LoVo (cell line): ENCODE data around the gene CLCN6.
A peak's percentile ranks its signal among the peaks of the same experiment; 100 is the strongest.

Experiments
- DNase-seq: peaks from one replicate; pipeline ENCODE4 v3.0.0-alpha.2; 2016; ENCODE audit warnings: low spot score

Gene CLCN6

GRCh38 chr1:11855430-11855829 is 49.4 kb downstream of the CLCN6 start:
- DNase-seq = no peak

- no peak for DNase-seq
Observed at GRCh38 chr1:11856698-11857097, 50.7 kb downstream of the CLCN6 start.

GRCh38 chr1:11857164-11857851 is 51.3 kb downstream of the CLCN6 start:
- no peak for DNase-seq

- DNase-seq = no peak
Observed at GRCh38 chr1:11858158-11858557, 52.2 kb downstream of the CLCN6 start.

- DNase-seq = no peak
Observed at GRCh38 chr1:11858613-11858967, 52.6 kb downstream of the CLCN6 start, which contains the start of gene NPPB. Gene NPPB (minus strand): TSS chr1:11858945. CDS start chr1:11858833, 112 bp downstream.

DNA sequence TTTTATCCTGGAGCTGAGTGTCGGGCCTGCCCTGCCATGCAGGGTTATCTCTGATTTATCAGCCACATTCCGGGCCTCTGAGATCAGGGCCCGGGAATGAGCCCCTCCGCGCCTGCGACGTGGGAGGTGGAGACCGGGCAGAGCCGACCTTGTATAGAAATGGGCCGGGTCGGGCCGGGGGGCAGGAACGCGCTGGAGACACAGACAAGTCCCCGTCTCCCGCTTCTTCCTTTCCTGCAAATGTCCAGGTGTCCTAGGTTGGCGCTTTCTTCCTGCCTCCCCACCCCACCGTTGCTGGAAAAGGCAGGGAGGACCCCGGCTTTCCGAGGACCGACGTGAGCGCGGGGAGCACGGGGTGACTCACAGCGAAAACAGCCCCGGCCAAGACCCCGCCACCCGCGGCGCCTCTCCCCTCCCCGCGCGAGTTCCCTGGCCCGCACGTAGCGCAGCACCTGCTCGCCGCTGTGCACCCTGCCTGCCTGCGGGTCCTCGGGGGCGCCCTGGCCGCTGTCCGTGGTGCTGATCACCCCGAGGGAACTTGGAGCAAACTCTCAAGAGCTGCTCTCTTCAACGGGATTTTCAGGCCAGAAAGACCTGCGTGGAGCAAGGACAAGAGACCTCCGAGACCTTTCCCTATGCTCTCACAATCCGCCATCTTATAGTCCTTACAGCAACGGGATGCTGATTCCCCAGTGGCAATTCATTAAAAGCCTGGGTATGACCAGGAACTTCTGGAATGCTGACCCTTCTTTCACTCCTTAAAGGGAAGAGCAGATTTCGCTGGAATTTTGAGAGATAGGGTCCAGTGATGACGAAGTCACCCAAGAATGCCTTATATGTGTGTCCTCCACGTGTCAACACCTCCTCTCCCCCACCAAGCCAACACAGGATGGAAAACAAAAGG is 53.2 kb downstream of the CLCN6 start:
- peak; percentile 50 for DNase-seq

DNA sequence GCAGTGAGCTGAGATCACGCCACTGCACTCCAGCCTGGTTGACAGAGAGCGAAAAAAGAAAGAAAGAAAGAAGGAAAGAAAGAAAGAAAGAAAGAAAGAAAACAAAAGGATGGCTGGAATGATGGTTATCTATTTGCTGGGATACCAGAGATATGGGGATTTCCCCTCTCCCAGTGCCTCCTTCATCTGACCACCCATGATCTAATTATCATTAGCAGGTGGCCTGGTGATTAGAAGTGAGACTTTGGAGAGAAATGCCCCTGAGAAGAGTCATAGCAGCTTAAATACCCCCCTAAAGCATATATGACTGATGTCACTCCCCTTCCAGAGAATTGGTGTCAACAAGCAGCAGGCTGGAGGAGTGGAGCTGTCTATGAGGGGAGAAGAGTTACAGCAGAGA is 54.1 kb downstream of the CLCN6 start:
- DNase-seq = no peak

GRCh38 chr1:11860587-11860986 is 54.6 kb downstream of the CLCN6 start:
- DNase-seq = no peak

DNA sequence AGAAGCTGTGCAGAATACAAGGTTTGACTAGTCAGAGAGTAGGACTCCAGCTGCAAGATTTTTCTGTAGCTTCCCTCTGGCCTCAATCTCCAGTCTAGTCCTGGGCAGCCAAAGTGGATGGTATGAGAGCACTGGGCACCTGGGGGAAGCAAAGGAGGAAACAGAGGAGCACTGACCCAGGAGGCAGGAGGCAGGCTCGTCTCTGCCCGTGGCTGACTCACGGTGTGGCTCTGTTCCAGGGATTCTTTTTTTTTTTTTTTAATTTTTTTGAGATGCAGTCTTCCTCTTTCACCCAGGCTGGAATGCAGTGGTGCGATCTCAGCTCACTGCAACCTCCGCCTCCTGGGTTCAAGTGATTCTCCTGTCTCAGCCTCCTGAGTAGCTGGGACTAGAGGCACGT is 56.9 kb downstream of the CLCN6 start:
- peak; percentile 36 for DNase-seq

GRCh38 chr1:11868331-11868980 is 62.5 kb downstream of the CLCN6 start:
- no peak for DNase-seq

- no peak for DNase-seq
Observed at GRCh38 chr1:11869104-11869503, 63.1 kb downstream of the CLCN6 start.

DNA sequence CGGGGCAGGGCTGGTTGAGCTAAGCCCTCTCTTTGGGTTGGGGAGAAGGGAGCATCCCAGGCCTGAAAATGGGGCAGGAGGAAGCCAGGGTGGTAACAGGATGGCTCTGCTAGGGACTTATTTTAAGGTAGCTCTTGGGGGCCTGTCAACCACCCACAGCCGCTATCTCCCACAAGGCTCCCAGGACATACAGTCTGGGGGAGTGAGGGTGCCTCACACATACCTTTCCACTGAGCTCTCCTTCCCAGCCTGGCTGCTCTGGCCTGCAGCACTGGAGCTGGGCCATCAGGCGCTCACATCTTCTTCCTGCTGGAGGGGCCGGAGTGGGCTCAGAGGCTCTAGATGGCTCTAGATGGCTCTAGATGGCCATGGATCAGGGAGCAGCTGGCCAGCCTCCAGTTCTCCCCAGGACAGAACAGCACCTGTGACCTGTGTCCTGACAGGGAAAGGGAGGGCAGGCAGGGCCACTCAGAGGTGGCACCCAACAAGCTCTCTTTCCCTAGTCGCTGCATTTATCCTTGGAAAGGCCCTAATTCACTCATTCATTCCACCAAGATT is 63.7 kb downstream of the CLCN6 start:
- no peak for DNase-seq

- DNase-seq = no peak
Observed at GRCh38 chr1:11872545-11872944, 66.6 kb downstream of the CLCN6 start.

DNA sequence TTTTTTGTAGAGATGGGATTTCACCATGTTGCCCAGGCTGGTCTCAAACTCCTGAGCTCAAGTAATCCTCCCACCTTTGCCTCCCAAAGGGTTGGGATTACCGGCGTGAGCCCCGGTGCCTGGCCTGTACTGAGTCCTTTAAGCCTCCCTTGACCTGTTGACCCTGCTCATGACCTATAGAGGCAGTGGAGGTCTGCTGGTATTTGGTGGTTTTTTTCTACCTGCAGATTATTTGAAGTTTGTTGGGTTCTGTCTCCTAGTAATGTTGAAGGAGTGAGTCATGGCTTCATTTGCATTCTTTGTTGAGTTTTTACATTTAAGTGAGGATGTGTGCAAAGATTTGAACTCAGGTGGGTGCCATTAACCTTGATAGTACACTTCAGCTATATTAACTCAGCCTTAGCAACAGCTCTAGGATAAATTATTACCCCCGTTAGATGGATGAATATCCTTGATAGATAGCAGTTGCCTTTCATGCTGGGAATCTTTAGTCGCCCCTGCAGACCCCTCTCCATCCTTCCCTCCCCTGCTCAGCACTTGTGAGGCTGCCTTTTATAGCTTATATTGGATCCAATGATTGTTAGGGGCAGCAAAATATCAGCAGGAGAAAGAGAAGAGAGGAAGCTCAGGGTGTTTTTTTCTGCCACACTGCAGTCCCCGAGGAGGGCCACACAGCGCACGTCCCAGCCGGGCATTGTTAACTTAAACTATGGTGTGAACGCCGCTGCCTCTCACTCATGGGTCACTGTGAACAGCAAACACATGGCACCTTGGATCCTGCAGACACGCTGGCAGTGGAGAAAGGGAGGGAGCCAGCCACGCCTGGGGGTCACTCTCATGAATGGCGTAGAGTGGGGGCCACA is 67.6 kb downstream of the CLCN6 start:
- no peak for DNase-seq

- DNase-seq = no peak
Observed at GRCh38 chr1:11874258-11874562, 68.2 kb downstream of the CLCN6 start.

- DNase-seq = no peak
Observed at GRCh38 chr1:11874624-11875023, 68.6 kb downstream of the CLCN6 start.

GRCh38 chr1:11875094-11875493 is 69.1 kb downstream of the CLCN6 start:
- no peak for DNase-seq

DNA sequence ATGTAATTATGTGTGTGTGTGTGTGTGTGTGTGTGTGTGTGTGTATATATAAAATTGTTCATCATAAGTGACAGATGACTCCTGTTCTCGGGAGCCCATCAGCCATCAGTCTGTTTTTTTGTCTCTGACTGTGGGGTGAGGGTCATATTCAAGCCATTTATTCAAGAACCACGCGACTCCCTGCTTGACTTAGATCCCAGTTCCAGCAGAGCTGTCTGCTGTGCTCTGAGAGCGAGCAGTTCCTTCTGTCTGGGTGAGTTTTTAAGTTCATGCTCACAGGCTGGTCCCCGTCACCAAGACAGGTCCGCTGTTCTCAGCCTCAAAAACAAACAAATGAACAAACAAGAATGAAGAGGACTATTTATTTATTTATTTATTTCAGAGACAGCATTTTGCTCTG is 71.1 kb downstream of the CLCN6 start:
- DNase-seq = no peak

DNA sequence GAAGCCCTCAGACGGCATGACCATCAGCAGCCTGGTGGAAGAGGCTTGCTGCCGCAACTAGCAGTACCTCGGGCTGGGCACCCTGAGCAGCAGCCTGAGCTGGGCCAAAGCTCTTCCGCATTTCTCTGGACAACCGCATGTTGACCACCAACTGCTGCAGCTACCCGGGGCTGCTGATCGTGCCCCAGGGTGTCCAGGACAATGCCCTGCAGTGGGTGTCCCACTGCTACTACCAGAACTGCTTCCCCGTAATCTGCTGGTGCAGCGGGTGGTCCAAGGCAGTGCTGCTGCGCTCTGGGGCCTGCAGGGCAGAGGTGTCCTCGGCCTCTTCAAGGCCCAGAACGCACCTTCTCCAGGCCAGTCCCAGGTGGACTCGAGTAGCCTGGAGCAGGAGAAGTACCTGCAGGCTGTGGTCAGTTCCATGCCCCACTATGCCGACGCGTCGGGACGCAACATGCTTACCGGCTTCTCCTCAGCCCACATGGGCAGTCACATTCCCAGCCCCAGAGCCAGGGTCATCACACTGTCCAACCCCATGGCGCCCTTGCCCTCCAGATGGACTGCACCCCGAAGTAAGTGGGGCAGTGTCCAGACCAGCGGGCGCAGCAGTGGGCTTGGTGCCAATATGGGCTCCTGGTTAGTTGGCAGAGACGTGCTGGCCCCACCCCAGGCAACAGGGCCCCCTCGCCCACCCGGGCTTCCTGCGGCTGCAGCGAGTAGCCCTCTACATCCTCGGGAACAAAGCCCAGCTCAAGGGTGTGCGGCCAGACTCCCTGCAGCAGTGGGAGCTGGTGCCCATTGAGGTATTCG is 72.3 kb downstream of the CLCN6 start:
- DNase-seq = no peak

GRCh38 chr1:11878891-11879190 is 72.8 kb downstream of the CLCN6 start:
- no peak for DNase-seq
